Hematopoietic multipotent progenitor cell treated with erythropoietin and hydrocortisone succinate and interleukin-3 and kit ligand, for 15 days (in vitro differentiated cells): ENCODE measurements around the gene PEX11G.

Experiments used
- DNase-seq: peaks from one replicate; pipeline ENCODE4 v3.0.0-alpha.2; 2015; ENCODE audit warnings: low spot score

Gene PEX11G

GRCh38 chr19:7521551-7522071 lies 32.8 kb upstream of the PEX11G start:
- DNase-seq, result no peak

- no peak for DNase-seq
Measured at GRCh38 chr19:7520131-7521051, 31.6 kb upstream of the PEX11G start.

- DNase-seq, result no peak
Measured at GRCh38 chr19:7519361-7520130, 30.7 kb upstream of the PEX11G start.

GRCh38 chr19:7516878-7517277 lies 28.0 kb upstream of the PEX11G start:
- DNase-seq, result no peak

- DNase-seq, result no peak
Measured at GRCh38 chr19:7516333-7516732, 27.5 kb upstream of the PEX11G start.

GRCh38 chr19:7515645-7516151 lies 26.9 kb upstream of the PEX11G start, which contains the start of gene ZNF358:
Gene ZNF358 (plus strand): TSS chr19:7516103. CDS start chr19:7519243, 3,140 bp downstream.
- DNase-seq, result no peak

GRCh38 chr19:7515110-7515644 lies 26.3 kb upstream of the PEX11G start:
- no peak for DNase-seq

- DNase-seq, result no peak
Measured at GRCh38 chr19:7513809-7514642, 25.2 kb upstream of the PEX11G start.

- no peak for DNase-seq
Measured at GRCh38 chr19:7512400-7512851, 23.6 kb upstream of the PEX11G start.

GRCh38 chr19:7509625-7510024 lies 20.8 kb upstream of the PEX11G start:
- no peak for DNase-seq

GRCh38 chr19:7507884-7508283 lies 19.0 kb upstream of the PEX11G start:
- peak; percentile 80 for DNase-seq

GRCh38 chr19:7506385-7507328 lies 17.8 kb upstream of the PEX11G start:
- DNase-seq, result peak; percentile 87

- peak; percentile 78 for DNase-seq
Measured at GRCh38 chr19:7505682-7506384, 17.0 kb upstream of the PEX11G start.

- DNase-seq, result no peak
Measured at GRCh38 chr19:7505288-7505681, 16.4 kb upstream of the PEX11G start.

GRCh38 chr19:7504684-7505083 lies 15.8 kb upstream of the PEX11G start:
- peak; percentile 64 for DNase-seq

GRCh38 chr19:7502552-7502951 lies 13.7 kb upstream of the PEX11G start:
- DNase-seq, result no peak

GRCh38 chr19:7500811-7501450 lies 12.1 kb upstream of the PEX11G start:
- DNase-seq, result peak; percentile 30

GRCh38 chr19:7497292-7497691 lies 8.5 kb upstream of the PEX11G start:
- DNase-seq, result no peak
